Activated CD4-positive, alpha-beta T cell treated with anti-CD3 and anti-CD28 coated beads for 48 hours (primary cell): Measurements from ENCODE around the gene C1orf146.
"Not testable (repeated sequence)": the region's sequence is repeated elsewhere in the genome, so short reads cannot be mapped to it uniquely, and the experiment has no call there.

ENCODE experiments used
- DNase-seq: peaks from one replicate; pipeline ENCODE4 v3.0.0-alpha.2; 2020

The C1orf146 gene

GRCh38 chr1:92276082-92276481 lies 58.4 kb downstream of the C1orf146 start:
- no peak for DNase-seq

GRCh38 chr1:92277105-92277723 lies 59.5 kb downstream of the C1orf146 start:
- DNase-seq, result no peak

- not testable (repeated sequence) for DNase-seq
Measured at GRCh38 chr1:92279781-92280180, 62.1 kb downstream of the C1orf146 start.

GRCh38 chr1:92281411-92281810 lies 63.7 kb downstream of the C1orf146 start:
- DNase-seq, result not testable (repeated sequence)

- DNase-seq, result no peak
Measured at GRCh38 chr1:92291372-92291999, 73.8 kb downstream of the C1orf146 start.
